ENCODE data around the gene NKX6-2.
"Not testable (repeated sequence)": the region's sequence is repeated elsewhere in the genome, so short reads cannot be mapped to it uniquely, and the experiment has no call there.

The NKX6-2 gene

GRCh38 chr10:132774902-132775863, 10.8 kb downstream of the NKX6-2 start:
- H3K36me3 ChIP-seq (ENCODE audit: low read depth), result no peaks in the 10 kb centered on the region
- DNase-seq (ENCODE audit: low spot score) (no peak), ATAC-seq (ENCODE audit: low read depth) (peak; percentile 25; the same call in 1 of the 3 replicates)
- no peak for TF ChIP-seq CTCF (IDR thresholded peaks at IDR 0.05; ENCODE audit: poor library complexity, severe bottlenecking)
- H3K4me3 ChIP-seq (ENCODE audit: severe bottlenecking), result no peak overlapping the region
- no peak overlapping the region for H3K27ac ChIP-seq (ENCODE audit: poor library complexity, severe bottlenecking)
- H3K9me3 ChIP-seq (ENCODE audit: severe bottlenecking), result no peaks in the 10 kb centered on the region
- H3K4me1 ChIP-seq (ENCODE audit: insufficient read depth, poor library complexity, severe bottlenecking), result no peaks in the 10 kb centered on the region
- no peaks in the 10 kb centered on the region for H3K27me3 ChIP-seq (ENCODE audit: insufficient read depth, poor library complexity, severe bottlenecking)

- ATAC-seq (ENCODE audit: low read depth), result no peak
- no peak for DNase-seq (ENCODE audit: low spot score)
- H3K36me3 ChIP-seq (ENCODE audit: low read depth), result no peaks in the 10 kb centered on the region
- no peaks in the 10 kb centered on the region for H3K4me1 ChIP-seq (ENCODE audit: insufficient read depth, poor library complexity, severe bottlenecking)
- no peaks in the 10 kb centered on the region for H3K9me3 ChIP-seq (ENCODE audit: severe bottlenecking)
- no peak for TF ChIP-seq CTCF (IDR thresholded peaks at IDR 0.05; ENCODE audit: poor library complexity, severe bottlenecking)
- H3K27ac ChIP-seq (ENCODE audit: poor library complexity, severe bottlenecking), result no peak overlapping the region
- H3K27me3 ChIP-seq (ENCODE audit: insufficient read depth, poor library complexity, severe bottlenecking), result no peaks in the 10 kb centered on the region
- H3K4me3 ChIP-seq (ENCODE audit: severe bottlenecking), result no peak overlapping the region
These were observed 11.6 kb downstream of the NKX6-2 start for GRCh38 chr10:132774181-132774901.

GRCh38 chr10:132772816-132773215, 13.1 kb downstream of the NKX6-2 start:
- not testable (repeated sequence) for ATAC-seq (ENCODE audit: low read depth); H3K4me1 ChIP-seq (ENCODE audit: insufficient read depth, poor library complexity, severe bottlenecking); H3K9me3 ChIP-seq (ENCODE audit: severe bottlenecking)

GRCh38 chr10:132770061-132771021, 15.6 kb downstream of the NKX6-2 start:
- no peaks in the 10 kb centered on the region for H3K27me3 ChIP-seq (ENCODE audit: insufficient read depth, poor library complexity, severe bottlenecking)
- TF ChIP-seq CTCF (IDR thresholded peaks at IDR 0.05; ENCODE audit: poor library complexity, severe bottlenecking), result no peak
- no peak overlapping the region for H3K27ac ChIP-seq (ENCODE audit: poor library complexity, severe bottlenecking)
- no peaks in the 10 kb centered on the region for H3K36me3 ChIP-seq (ENCODE audit: low read depth)
- H3K9me3 ChIP-seq (ENCODE audit: severe bottlenecking), result no peaks in the 10 kb centered on the region
- no peaks in the 10 kb centered on the region for H3K4me1 ChIP-seq (ENCODE audit: insufficient read depth, poor library complexity, severe bottlenecking)
- DNase-seq (ENCODE audit: low spot score), result no peak
- no peak overlapping the region for H3K4me3 ChIP-seq (ENCODE audit: severe bottlenecking)
- ATAC-seq (ENCODE audit: low read depth), result no peak

More at GRCh38 chr10:132772816-132773215, 13.1 kb downstream of the NKX6-2 start:
- H3K4me3 ChIP-seq (ENCODE audit: severe bottlenecking); DNase-seq (ENCODE audit: low spot score); H3K27ac ChIP-seq (ENCODE audit: poor library complexity, severe bottlenecking); H3K27me3 ChIP-seq (ENCODE audit: insufficient read depth, poor library complexity, severe bottlenecking); H3K36me3 ChIP-seq (ENCODE audit: low read depth): not testable (repeated sequence)
